Measurements from ENCODE around the gene CLEC4D.
A peak's percentile ranks its signal among the peaks of the same experiment; 100 is the strongest.
"Not testable (repeated sequence)": the region's sequence is repeated elsewhere in the genome, so short reads cannot be mapped to it uniquely, and the experiment has no call there.

CLEC4D gene

DNA sequence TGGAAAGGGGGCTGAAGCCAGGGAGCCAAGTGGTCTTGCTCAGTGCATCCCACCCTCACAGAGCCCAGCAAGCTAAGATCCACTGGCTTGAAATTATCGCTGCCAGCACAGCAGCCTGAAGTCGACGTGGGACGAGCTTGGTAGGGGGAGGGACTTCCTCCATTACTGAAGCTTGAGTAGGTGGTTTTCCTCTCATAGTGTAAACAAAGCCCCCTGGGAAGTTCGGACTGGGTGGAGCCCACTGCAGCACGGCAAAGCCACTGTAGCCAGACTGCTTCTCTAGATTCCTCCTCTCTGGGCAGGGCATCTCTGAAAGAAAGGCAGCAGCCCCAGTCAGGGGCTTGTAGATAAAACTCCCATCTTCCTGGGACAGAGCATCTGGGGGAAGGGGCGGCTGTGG is 17.2 kb upstream of the CLEC4D start:
- not testable (repeated sequence) for H3K4me3 ChIP-seq (ENCODE audit: low read depth, low read length); H3K36me3 ChIP-seq (ENCODE audit: control insufficient read depth, insufficient read depth, low read length); H3K9ac ChIP-seq (ENCODE audit: low read depth, low read length); H3K27me3 ChIP-seq (ENCODE audit: control insufficient read depth, insufficient read depth, low read length); H3K9me3 ChIP-seq (ENCODE audit: control insufficient read depth, insufficient read depth, low read length)
- H3K27ac ChIP-seq (ENCODE audit: low read depth, low read length), result peak overlapping the region; percentile 39
- H3K4me1 ChIP-seq (ENCODE audit: control insufficient read depth, insufficient read depth, low read length), result peaks cover 19% of the 10 kb centered on the region

DNA sequence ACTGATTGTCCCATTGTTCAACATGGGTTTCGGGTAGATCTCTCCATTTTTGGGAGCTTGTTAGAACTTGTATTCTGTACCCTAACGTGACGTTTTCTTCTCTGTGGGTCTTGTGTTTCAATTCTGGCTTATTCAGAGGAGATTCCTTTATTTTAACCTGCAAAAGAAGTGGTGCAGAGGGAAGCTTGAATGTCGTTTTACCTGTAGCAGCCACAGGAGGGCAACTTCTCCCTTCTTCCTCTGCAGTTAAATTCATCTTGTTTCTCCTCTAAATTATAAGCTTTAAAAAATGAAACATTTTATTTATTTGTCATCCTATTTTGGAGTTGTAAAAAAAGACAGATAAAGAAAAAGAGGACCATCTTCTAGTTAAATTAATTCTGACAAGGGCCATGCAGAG is 13.7 kb upstream of the CLEC4D start:
- H3K9ac ChIP-seq (ENCODE audit: low read depth, low read length), result no peak overlapping the region
- peaks cover 19% of the 10 kb centered on the region for H3K4me1 ChIP-seq (ENCODE audit: control insufficient read depth, insufficient read depth, low read length)
- H3K9me3 ChIP-seq (ENCODE audit: control insufficient read depth, insufficient read depth, low read length), result no peaks in the 10 kb centered on the region
- H3K27me3 ChIP-seq (ENCODE audit: control insufficient read depth, insufficient read depth, low read length), result no peaks in the 10 kb centered on the region
- no peak overlapping the region for H3K4me3 ChIP-seq (ENCODE audit: low read depth, low read length)
- no peak overlapping the region for H3K27ac ChIP-seq (ENCODE audit: low read depth, low read length)
- no peaks in the 10 kb centered on the region for H3K36me3 ChIP-seq (ENCODE audit: control insufficient read depth, insufficient read depth, low read length)

DNA sequence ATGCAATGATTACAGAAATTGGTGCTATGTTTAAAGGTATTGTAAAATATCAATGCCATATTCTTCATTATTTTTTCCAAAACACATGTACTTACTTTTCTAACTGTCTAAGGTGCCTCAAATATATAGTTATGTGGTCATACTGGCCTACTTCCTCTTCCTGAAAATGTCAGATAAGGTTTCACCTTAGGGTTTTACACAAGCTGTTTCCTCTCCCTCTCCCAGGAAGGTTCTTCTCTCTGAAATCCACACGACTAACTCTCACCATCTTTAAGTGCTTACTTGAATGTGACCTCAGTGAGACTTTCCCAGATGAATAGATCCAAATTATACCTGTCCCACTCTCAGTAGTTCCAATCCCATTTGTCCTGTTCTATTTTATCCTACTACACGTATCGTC is 11.6 kb upstream of the CLEC4D start:
- Histone ChIP-seq H3K9me3 (ENCODE audit: control insufficient read depth, insufficient read depth, low read length) (no peaks in the 10 kb centered on the region), H3K27me3 (ENCODE audit: control insufficient read depth, insufficient read depth, low read length) (no peaks in the 10 kb centered on the region), H3K4me3 (ENCODE audit: low read depth, low read length) (no peak overlapping the region), H3K9ac (ENCODE audit: low read depth, low read length) (no peak overlapping the region), H3K27ac (ENCODE audit: low read depth, low read length) (no peak overlapping the region), H3K36me3 (ENCODE audit: control insufficient read depth, insufficient read depth, low read length) (no peaks in the 10 kb centered on the region), H3K4me1 (ENCODE audit: control insufficient read depth, insufficient read depth, low read length) (peaks cover 13% of the 10 kb centered on the region)

DNA sequence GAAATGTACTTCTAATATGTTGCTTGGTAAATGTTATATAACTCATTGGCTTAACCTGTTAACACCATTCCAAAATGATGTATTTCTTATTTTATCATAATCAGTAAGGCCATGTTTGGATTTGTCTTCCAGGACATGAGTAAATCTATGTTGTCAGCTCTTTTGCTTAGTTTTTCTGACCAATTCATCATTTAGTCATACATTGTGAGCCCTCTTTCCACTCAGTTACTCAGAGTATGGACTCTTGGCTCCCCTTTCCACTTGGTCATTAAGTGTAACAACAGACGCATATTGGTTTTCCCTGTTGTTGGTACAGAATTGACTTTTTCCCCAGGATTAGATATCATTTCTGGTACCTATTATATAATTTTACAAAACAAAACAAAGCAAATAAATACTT is 9.0 kb upstream of the CLEC4D start:
- Histone ChIP-seq H3K9me3 (ENCODE audit: control insufficient read depth, insufficient read depth, low read length) (no peaks in the 10 kb centered on the region), H3K9ac (ENCODE audit: low read depth, low read length) (no peak overlapping the region), H3K27me3 (ENCODE audit: control insufficient read depth, insufficient read depth, low read length) (no peaks in the 10 kb centered on the region), H3K27ac (ENCODE audit: low read depth, low read length) (no peak overlapping the region), H3K4me3 (ENCODE audit: low read depth, low read length) (no peak overlapping the region), H3K36me3 (ENCODE audit: control insufficient read depth, insufficient read depth, low read length) (no peaks in the 10 kb centered on the region), H3K4me1 (ENCODE audit: control insufficient read depth, insufficient read depth, low read length) (peaks cover 23% of the 10 kb centered on the region)

DNA sequence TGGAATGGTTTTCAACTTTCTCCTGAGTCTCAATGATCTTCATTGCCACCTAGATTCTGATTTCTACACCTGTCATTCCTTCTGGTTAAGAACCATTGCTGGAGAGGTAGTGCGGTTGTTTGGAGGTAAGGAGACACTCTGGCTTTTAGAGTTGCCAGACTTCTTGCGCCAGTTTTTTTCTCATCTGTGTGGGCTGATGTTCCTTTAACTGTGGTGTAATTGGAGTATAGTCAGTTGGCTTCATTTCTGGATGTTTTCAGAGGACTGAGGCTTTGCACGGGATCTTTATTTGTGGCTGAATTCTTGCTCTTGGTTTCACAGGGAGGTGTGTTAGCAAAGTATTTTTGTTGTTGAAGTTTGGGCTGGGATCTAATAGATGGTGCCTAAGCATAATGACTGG is 5.7 kb upstream of the CLEC4D start:
- peaks cover 19% of the 10 kb centered on the region for H3K4me1 ChIP-seq (ENCODE audit: control insufficient read depth, insufficient read depth, low read length)
- no peak overlapping the region for H3K27ac ChIP-seq (ENCODE audit: low read depth, low read length)

DNA sequence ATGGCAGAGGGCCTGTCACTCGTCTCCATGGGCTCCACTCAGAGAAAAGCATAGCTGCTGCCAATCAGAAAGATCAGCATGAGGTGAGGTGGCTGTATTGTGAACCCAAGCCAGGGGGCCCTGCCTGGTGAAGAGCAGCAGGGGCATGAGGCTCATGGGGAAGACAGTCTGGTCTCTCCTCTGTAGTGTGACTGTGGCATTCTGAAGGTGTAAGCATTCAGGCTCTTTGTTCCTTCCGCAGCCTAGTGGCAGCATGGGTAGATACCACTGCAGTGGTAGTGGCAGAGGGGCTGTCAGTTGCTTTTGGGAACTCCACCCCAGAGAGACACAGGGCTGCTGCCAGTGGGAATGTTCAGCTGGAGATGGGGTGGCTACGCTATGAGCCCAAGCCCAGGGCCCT is 5.1 kb upstream of the CLEC4D start:
- H3K4me3 ChIP-seq (ENCODE audit: low read depth, low read length), result no peak overlapping the region
- peaks cover 19% of the 10 kb centered on the region for H3K4me1 ChIP-seq (ENCODE audit: control insufficient read depth, insufficient read depth, low read length)
- H3K9ac ChIP-seq (ENCODE audit: low read depth, low read length), result no peak overlapping the region

More for the DNA sequence above, 5.7 kb upstream of the CLEC4D start:
- Histone ChIP-seq H3K36me3 (ENCODE audit: control insufficient read depth, insufficient read depth, low read length) (no peaks in the 10 kb centered on the region), H3K27me3 (ENCODE audit: control insufficient read depth, insufficient read depth, low read length) (no peaks in the 10 kb centered on the region), H3K9me3 (ENCODE audit: control insufficient read depth, insufficient read depth, low read length) (no peaks in the 10 kb centered on the region), H3K4me3 (ENCODE audit: low read depth, low read length) (no peak overlapping the region), H3K9ac (ENCODE audit: low read depth, low read length) (no peak overlapping the region)

DNA sequence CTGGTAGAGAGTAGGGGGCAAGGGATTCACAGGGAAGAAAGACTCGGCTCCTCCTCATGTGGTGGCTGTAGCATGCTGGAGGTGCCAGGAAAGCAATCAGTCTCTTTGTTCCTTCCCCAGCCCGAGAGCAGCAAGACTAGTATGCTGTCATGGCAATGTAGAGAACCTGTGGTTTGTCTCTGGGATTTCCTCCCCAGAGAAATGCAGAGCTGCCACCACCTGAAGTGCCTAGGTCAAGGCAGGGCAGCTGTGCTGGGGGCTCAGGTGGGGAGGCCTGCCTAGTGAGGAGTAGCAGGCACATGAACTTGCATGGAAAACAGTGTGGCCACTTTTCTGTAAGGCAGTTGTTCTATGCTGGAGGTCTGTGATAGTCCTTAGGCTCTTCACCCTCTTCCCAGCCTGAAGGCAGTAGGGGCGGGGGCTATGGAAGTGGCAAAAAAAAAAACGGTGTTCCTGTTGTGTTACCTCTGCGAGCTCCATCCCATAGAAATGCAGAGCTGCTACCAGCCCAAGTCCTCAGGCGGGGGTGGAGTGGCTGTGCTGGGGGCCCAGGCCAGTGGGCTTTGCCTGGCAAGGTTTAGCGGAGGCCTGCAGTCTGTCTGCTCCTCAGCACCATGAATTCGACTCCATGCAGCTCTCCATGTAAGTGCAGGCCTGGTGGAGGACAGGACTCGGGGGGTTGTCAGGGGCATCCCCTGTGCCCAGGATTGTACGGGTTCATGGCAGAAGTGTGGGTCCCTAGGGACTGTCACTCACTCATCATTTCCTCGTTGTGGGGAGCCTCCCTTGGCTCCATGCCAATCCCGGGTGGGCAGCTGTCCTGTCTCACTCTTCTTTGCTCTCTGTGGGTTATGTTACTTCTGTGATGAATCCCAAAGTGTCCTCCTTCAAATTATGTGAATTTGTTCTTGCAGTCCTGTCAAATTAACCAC is 4.1 kb upstream of the CLEC4D start:
- Histone ChIP-seq H3K4me1 (ENCODE audit: control insufficient read depth, insufficient read depth, low read length) (peaks cover 19% of the 10 kb centered on the region), H3K36me3 (ENCODE audit: control insufficient read depth, insufficient read depth, low read length) (no peaks in the 10 kb centered on the region), H3K27ac (ENCODE audit: low read depth, low read length) (no peak overlapping the region), H3K27me3 (ENCODE audit: control insufficient read depth, insufficient read depth, low read length) (no peaks in the 10 kb centered on the region), H3K9ac (ENCODE audit: low read depth, low read length) (no peak overlapping the region), H3K9me3 (ENCODE audit: control insufficient read depth, insufficient read depth, low read length) (no peaks in the 10 kb centered on the region), H3K4me3 (ENCODE audit: low read depth, low read length) (no peak overlapping the region)

More for the DNA sequence above, 5.1 kb upstream of the CLEC4D start:
- Histone ChIP-seq H3K27me3 (ENCODE audit: control insufficient read depth, insufficient read depth, low read length) (no peaks in the 10 kb centered on the region), H3K9me3 (ENCODE audit: control insufficient read depth, insufficient read depth, low read length) (no peaks in the 10 kb centered on the region), H3K36me3 (ENCODE audit: control insufficient read depth, insufficient read depth, low read length) (no peaks in the 10 kb centered on the region), H3K27ac (ENCODE audit: low read depth, low read length) (no peak overlapping the region)

DNA sequence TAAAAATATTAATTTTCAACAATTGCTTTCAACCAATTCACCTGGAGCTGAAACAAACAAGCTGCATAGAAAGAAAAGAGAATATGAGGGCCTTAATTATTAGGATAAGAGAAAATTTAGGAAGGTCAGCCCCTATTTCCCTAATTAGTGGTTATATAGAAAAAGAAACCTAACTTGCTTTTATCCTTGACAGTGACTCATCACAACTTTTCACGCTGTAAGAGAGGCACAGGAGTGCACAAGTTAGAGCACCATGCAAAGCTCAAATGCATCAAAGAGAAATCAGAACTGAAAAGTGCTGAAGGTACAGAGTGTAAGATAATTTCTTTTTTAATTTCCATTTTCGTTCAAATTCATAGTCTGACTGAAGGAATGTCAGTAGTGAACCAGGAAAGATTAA is 4.7 kb downstream of the CLEC4D start:
- Histone ChIP-seq H3K4me1 (ENCODE audit: control insufficient read depth, insufficient read depth, low read length) (no peaks in the 10 kb centered on the region), H3K4me3 (ENCODE audit: low read depth, low read length) (no peak overlapping the region), H3K27me3 (ENCODE audit: control insufficient read depth, insufficient read depth, low read length) (no peaks in the 10 kb centered on the region), H3K36me3 (ENCODE audit: control insufficient read depth, insufficient read depth, low read length) (no peaks in the 10 kb centered on the region), H3K9ac (ENCODE audit: low read depth, low read length) (no peak overlapping the region), H3K9me3 (ENCODE audit: control insufficient read depth, insufficient read depth, low read length) (no peaks in the 10 kb centered on the region), H3K27ac (ENCODE audit: low read depth, low read length) (no peak overlapping the region)

DNA sequence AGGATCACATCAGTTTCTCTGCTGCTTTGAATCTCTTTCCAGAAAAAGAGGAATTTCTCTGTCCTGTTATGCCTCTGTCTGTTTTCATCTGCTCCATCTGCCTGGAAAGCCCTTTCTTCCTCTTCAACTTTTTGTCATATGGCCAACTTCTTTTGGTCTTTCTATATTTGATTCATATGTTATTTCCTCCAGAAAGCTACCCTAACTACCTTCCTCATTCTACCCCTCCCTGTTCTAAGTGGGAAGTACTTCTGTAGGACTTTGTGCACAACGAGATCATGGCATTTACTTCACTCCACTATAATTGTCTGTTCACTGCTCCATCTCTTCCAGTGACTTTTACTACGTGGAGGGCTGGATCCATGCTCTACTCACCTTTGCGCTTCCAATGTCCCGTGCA is 5.9 kb downstream of the CLEC4D start:
- H3K9me3 ChIP-seq (ENCODE audit: control insufficient read depth, insufficient read depth, low read length), result no peaks in the 10 kb centered on the region
- H3K27me3 ChIP-seq (ENCODE audit: control insufficient read depth, insufficient read depth, low read length), result no peaks in the 10 kb centered on the region
- no peak overlapping the region for H3K9ac ChIP-seq (ENCODE audit: low read depth, low read length)
- no peaks in the 10 kb centered on the region for H3K36me3 ChIP-seq (ENCODE audit: control insufficient read depth, insufficient read depth, low read length)
- no peak overlapping the region for H3K4me3 ChIP-seq (ENCODE audit: low read depth, low read length)
- no peaks in the 10 kb centered on the region for H3K4me1 ChIP-seq (ENCODE audit: control insufficient read depth, insufficient read depth, low read length)
- H3K27ac ChIP-seq (ENCODE audit: low read depth, low read length), result no peak overlapping the region

DNA sequence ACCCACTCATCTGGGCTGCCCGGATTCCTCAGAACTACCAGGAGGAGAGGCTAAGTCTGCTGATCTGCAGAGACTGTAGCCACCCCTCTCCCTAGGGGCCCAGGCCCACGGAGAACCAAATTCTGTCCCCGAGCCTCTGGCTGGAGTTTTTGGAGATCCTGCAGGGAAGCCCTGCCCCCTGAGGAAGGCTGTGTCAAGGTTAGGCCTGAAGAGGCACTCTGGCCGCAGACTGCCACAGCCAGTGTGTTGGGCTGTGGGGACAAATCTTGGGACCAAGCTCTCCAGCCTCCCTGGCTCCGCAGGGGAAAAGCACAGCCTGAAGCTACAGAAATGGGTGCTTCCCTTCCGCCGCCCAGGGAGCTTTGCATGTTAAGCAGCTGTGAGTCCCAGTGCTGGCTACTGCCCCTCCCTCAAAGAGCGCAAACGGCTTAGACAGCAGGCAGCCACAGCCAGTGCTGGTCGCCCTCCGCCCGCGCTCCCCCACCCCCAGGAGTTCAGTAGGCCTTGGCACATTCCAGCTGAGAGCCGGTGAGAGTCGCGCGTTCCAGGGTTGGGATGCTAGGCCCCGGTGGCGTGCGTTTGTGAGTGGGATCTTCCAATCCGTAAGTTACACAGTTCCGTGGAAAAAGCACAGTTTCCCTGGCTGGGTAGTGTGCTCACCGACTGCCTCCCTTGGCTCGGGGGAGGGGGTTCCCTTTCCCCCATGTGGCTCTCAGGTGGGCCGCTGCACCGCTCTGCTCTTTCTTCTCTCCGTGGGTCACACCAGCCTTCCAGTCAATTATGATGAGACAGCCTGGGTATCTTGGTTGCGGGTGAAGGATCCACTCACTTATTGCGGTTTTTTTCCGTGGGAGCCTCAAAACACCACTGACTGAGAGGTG is 14.2 kb downstream of the CLEC4D start:
- no peak overlapping the region for H3K4me3 ChIP-seq (ENCODE audit: low read depth, low read length)
- no peaks in the 10 kb centered on the region for H3K36me3 ChIP-seq (ENCODE audit: control insufficient read depth, insufficient read depth, low read length)
- no peak overlapping the region for H3K27ac ChIP-seq (ENCODE audit: low read depth, low read length)
- no peaks in the 10 kb centered on the region for H3K9me3 ChIP-seq (ENCODE audit: control insufficient read depth, insufficient read depth, low read length)
- no peak overlapping the region for H3K9ac ChIP-seq (ENCODE audit: low read depth, low read length)
- peaks cover 11% of the 10 kb centered on the region; the same call in 1 of the 2 replicates for H3K4me1 ChIP-seq (ENCODE audit: control insufficient read depth, insufficient read depth, low read length)
- no peaks in the 10 kb centered on the region for H3K27me3 ChIP-seq (ENCODE audit: control insufficient read depth, insufficient read depth, low read length)

DNA sequence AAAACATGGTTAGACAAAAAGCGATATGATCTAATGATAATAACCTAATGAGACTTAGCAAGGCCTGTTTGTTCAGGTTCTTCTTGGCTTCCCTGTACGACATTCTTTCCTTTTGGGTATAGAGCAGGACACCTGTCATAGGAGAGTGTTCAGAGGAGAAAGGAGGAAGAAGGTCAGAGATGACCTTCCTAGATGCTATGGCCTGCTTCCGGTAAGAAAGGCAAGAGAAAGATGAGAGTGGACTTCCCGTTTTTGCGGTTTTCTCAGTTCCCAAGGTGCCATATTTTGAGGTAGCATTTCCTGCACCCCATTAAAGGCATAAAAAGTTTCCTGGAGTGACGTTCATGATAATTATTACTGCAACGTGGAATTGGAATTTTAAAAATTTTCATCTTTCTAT is 18.7 kb downstream of the CLEC4D start:
- no peaks in the 10 kb centered on the region for H3K27me3 ChIP-seq (ENCODE audit: control insufficient read depth, insufficient read depth, low read length)

More for the DNA sequence above, 18.7 kb downstream of the CLEC4D start:
- H3K27ac ChIP-seq (ENCODE audit: low read depth, low read length), result no peak overlapping the region
- no peak overlapping the region for H3K4me3 ChIP-seq (ENCODE audit: low read depth, low read length)
- no peak overlapping the region for H3K9ac ChIP-seq (ENCODE audit: low read depth, low read length)
- H3K36me3 ChIP-seq (ENCODE audit: control insufficient read depth, insufficient read depth, low read length), result no peaks in the 10 kb centered on the region
- H3K9me3 ChIP-seq (ENCODE audit: control insufficient read depth, insufficient read depth, low read length), result no peaks in the 10 kb centered on the region
- H3K4me1 ChIP-seq (ENCODE audit: control insufficient read depth, insufficient read depth, low read length), result peaks cover 10% of the 10 kb centered on the region; the same call in 1 of the 2 replicates

Measured in HUES48 (cell line).